Stimulated activated CD4-positive, alpha-beta T cell treated with anti-CD3 and anti-CD28 coated beads, Interleukin-2, amount 100 ng/mL, for 4 hours (primary cell): ENCODE data around the gene TMEM247.
A peak's percentile ranks its signal among the peaks of the same experiment; 100 is the strongest.
"Not testable (repeated sequence)": the region's sequence is repeated elsewhere in the genome, so short reads cannot be mapped to it uniquely, and the experiment has no call there.

Source experiments
- DNase-seq: peaks from one replicate; pipeline ENCODE4 v3.0.0-alpha.2; 2020; ENCODE audit warnings: low read depth

Gene TMEM247

DNA sequence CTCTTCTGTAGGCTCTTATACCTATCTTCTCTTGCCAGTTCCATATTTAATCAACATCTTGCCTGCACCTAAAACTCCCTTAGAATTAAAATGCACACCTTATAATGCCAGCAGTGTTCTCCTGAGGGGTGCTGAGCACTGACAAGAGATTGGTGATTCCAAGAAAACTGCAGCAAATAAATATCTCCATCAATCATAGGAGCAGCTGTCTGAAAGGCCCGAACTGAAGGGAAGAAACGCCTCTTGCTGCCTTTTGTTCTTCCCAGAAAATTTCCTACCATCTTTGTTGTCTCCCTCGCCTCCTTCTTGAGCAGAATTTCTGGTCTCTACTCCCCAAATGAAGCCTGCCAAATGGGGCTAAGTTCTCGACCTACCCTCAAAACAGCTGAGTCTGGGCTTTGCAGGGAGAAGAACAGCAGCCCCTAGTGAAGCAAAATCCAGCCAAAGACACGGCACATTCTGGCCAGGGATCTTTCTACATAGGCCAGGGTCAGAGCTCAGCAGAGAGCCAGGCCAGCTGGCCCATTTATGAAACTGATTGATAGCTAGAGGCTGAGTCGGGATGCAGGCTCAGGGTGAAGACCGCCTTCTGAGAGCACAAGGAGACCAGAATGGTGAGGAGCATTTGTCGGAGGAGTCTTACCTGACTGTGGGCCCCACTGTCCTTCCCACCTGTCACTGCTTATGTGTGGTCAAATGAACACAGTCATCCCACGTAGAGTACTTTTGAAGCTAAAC, 20.4 kb upstream of the TMEM247 start:
- DNase-seq, result no peak

DNA sequence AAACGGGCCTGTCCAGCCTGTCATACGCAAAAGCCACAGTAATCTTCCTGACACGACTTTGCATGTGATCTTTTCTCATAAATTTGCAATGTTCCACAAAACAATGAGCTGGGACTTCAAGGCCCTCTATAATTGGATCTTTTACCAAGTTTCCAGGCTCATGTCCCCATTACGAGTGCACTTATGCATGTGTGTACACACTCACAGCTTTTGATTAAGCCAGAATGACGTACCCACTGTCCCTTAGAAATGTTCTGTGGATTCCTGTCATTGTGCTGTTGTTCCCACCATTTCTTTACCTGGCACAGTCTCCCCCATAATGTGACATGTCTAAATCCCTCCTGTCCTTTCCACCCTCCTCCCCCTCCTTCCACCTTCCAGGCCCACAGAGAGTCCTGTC, 19.7 kb upstream of the TMEM247 start:
- no peak for DNase-seq

DNA sequence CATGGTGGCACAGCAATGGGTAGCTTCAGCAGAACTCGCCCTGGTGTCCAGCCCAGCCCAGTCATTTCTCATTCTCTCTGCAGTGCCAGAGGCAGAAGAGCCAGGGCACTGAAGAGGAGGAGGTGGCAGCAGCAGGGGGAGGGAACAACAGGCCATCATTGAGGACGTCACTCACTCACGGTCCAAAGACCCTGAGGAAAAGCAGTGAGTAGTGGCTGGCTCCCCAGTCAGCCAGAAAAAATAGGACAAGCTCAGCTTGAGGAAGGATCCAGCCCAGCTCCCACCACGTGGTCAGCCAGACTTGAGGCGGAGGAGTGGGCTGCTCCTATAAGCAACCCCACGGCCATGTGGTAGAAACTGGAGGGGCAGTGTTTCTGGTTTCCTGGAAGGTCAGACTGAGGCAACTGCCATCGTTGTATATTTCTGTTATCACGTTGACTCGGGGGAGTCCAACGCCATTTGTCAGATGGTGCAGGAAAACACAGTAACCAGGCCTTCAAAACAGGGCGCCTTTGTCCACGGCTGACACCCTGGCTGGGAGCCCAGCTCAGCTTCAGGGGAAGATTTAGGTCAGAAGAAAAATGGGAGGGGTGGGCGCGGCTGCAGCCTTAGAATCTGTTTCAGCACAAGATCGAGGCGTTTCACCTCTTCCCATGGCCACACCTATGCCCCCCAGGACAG, 19.0 kb upstream of the TMEM247 start:
- DNase-seq, result no peak

- DNase-seq, result peak; percentile 47
Measured at GRCh38 chr2:46461011-46461674, 18.2 kb upstream of the TMEM247 start.

DNA sequence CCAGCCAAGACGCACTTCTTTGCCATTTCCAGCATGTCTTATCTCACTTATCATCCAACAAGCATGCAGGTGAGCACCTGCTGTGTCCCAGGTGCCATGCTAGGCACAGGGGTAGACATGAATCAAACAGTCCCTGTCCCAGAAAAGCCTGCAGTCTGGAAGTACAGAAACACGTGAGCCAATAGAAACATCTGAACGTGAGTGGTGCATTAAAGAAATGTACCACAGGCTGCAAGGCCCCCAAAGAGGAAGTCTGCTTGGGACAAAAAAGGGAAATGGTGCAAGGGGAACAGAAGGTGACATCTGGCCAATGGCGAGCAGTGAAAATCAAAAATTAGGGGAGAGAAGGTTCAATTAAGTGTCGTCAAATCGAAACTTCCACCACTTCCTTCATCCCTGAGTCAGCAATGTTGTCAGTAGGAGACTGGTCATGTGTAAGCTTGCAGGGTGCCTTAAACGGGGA, 17.6 kb upstream of the TMEM247 start:
- DNase-seq, result no peak

DNA sequence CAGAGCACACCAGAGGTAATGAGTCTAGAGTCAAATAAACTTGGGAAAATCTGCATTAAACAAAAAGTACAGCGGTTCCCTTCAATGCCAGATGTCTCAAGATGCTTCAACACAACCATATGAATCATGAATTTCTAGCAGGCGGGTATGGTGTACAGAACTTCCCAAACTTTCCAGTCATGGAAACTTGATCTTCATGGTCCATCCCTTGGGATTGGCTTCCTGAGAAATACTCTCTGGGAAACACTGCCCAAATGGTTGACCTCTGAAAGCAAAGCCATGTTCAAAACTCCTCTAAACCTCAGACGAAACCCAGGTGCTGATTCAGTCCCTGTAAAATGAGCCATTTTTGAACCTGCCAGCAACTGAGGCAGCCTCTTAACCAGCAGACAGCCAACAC, 16.4 kb upstream of the TMEM247 start:
- DNase-seq, result no peak

DNA sequence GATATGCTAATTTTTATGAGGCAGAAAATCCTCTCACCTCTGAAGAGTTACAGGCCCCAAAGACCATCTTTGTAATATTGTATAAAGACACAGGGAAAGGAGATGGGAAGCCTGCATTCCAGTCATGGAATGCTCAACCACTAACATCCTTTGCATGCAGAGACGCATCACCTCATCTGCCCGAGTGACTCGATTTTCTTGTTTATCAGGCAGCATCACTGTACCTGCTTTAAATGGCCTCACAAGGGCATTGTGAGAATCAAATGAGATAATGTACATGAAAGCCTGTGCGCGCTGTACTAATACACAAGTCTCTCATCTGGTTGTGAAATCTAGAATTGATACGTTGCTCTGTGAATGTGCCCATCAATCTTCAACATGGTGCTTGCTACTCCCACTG, 10.2 kb upstream of the TMEM247 start:
- no peak for DNase-seq

GRCh38 chr2:46469700-46470099, 9.7 kb upstream of the TMEM247 start:
- no peak for DNase-seq

GRCh38 chr2:46470114-46470628, 9.2 kb upstream of the TMEM247 start:
- DNase-seq, result no peak

GRCh38 chr2:46471019-46471583, 8.3 kb upstream of the TMEM247 start:
- no peak for DNase-seq

DNA sequence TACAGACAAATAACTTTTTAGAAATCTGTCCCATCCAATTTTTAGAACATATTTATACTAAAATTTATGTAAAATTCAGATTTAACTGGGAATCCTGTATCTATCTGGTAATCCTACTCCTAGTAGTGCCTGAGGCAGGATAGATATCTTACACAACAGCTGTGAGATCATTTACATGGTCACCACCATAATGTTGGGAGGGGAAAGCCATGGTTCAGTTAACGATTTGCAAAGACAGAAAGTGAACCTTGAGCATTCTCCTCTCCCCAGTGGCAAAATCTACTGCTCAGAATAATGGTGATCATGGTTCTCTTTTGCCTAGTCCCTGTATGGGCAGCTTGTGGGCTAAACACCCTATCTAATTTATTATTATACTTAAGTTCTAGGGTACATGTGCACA, 7.7 kb upstream of the TMEM247 start:
- DNase-seq, result no peak

DNA sequence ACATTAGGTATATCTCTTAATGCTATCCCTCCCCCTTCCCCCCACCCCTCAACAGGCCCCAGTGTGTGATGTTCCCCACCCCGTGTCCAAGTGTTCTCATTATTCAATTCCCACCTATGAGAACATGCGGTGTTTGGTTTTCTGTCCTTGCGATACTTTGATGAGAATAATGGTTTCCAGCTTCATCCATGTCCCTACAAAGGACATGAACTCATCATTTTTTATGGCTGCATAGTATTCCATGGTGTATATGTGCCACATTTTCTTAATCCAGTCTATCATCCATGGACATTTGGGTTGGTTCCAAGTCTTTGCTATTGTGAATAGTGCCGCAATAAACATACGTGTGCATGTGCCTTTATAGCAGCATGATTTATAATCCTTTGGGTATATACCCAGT, 7.2 kb upstream of the TMEM247 start:
- not testable (repeated sequence) for DNase-seq

GRCh38 chr2:46477462-46477861, 1.9 kb upstream of the TMEM247 start:
- DNase-seq, result not testable (repeated sequence)

DNA sequence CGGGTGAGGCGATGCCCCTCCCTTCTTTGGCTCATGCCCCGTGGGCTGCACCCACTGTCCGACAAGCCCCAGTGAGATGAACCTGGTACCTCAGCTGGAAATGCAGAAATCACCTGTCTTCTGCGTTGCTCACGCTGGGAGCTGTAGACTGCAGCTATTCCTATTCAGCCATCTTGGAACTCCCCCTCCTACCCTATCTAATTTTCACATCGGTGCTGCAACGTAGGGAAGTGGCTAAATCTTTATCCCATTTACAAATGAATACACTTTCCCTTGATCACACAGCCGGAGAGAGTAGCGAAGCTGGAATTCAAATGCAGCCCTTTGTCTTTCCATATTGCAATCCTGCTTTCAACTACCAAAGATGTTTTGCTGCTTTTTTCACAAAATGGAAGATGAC, 1.4 kb upstream of the TMEM247 start:
- DNase-seq, result no peak

DNA sequence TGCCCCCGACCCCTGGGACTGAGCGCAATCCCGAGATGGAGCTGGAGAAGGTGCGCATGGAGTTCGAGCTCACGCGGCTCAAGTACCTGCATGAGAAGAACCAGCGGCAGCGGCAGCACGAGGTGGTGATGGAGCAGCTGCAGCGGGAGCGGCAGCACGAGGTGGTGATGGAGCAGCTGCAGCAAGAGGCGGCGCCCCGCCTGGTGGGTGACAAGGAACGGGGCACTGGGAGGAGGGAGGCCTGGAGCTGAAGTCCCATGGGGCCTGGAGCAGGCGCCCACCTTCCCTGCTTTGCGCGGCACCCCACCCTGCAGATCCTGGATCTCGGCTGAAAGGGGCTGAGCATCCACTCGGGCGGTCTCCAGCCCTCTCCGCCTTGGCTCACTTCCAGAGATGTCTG, 1.2 kb downstream of the TMEM247 start:
- no peak for DNase-seq

- DNase-seq, result no peak
Measured at GRCh38 chr2:46481198-46482193, 2.1 kb downstream of the TMEM247 start.

- no peak for DNase-seq
Measured at GRCh38 chr2:46482490-46482889, 3.1 kb downstream of the TMEM247 start.

GRCh38 chr2:46485002-46485401, 5.6 kb downstream of the TMEM247 start:
- DNase-seq, result no peak

DNA sequence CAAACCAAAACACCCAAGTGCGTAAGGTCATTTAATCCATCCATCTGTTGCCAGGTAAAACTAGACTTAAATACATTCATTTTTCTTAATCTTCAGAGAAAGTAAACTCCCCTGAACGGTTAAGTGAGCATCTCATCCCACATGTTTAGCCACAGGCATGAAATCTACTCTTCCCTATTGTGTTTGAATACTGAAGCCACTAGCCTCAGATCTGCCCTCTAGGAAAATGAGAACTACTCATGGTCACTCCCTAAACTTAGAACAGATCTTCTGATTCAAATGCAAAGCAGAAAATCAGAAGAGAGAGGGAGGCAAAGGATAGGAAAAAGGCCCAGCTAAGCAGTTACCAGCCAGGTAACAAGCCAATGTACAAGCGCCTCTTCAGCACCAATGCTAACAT, 7.1 kb downstream of the TMEM247 start:
- no peak for DNase-seq

DNA sequence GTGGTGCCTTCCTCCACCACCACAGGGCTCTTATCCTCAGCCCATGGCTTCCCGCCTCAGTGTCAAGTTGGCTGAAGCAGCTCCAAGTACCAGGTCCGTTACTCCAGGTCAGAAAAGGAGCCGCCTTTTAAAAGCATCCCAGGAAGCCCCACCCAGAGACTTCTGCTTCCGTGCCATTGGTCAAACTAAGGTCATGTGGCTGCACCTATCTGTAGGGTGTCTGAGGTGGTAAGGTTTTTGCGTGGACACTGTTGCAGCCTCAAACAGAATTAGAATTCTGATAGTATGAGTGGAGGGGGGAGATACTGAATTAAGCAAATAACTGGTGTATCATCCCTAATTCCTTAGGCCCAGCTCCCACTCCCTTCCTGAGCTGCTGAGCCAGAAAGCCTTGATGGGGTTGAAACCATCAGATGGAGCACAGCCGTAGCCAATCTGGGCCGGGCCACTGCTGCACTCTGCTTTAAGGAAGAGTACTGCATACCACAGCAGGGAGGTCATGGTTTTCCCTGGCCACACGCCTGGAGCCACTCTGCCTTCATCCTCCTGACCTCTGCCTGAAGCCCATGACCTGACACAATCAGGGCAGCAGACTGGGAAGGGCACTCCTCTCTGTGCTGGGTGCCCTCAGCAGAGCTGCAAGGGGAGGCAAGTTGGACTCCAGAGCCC, 8.4 kb downstream of the TMEM247 start:
- DNase-seq, result no peak

GRCh38 chr2:46488389-46488788, 9.0 kb downstream of the TMEM247 start:
- no peak for DNase-seq
